Hepatocyte (in vitro differentiated cells): Measurements from ENCODE around the gene GGCT. TPM values are rescaled to one million over a fixed set of nuclear protein-coding genes. Genes with fewer than 3 reads are reported as not detected.
A peak's percentile ranks its signal among the peaks of the same experiment; 100 is the strongest.

Experiments
- DNase-seq: peaks from one replicate; pipeline ENCODE4 v3.0.0-alpha.2; 2016; ENCODE audit warnings: low spot score
- H2AFZ ChIP-seq: fragments of 200-600 bp; sonication (generic); 2 replicates; pipeline ENCODE4 v1.6.0; 2016; ENCODE audit warnings: antibody characterized with exemption, mild to moderate bottlenecking
- H3K27ac ChIP-seq: fragments of 200-600 bp; sonication (generic); 2 replicates; pipeline ENCODE4 v1.5.1; 2016; ENCODE audit warnings: mild to moderate bottlenecking
- H3K27me3 ChIP-seq: fragments of 200-600 bp; sonication (generic); 2 replicates; pipeline ENCODE4 v1.6.1; 2016
- H3K36me3 ChIP-seq: fragments of 200-600 bp; sonication (generic); replicated peaks from 2 replicates; pipeline ENCODE4 v1.5.1; 2016; ENCODE audit warnings: low read depth; ENCODE audit not compliant: insufficient read depth
- H3K4me1 ChIP-seq: fragments of 200-600 bp; sonication (generic); 2 replicates; pipeline ENCODE4 v1.5.1; 2016; ENCODE audit warnings: mild to moderate bottlenecking, moderate library complexity; ENCODE audit not compliant: insufficient read depth
- H3K4me2 ChIP-seq: fragments of 200-600 bp; sonication (generic); 2 replicates; pipeline ENCODE4 v1.6.0; 2016
- H3K4me3 ChIP-seq: fragments of 200-600 bp; sonication (generic); 2 replicates; pipeline ENCODE4 v1.5.1; 2016; ENCODE audit warnings: mild to moderate bottlenecking
- H3K79me2 ChIP-seq: fragments of 200-600 bp; sonication (generic); 2 replicates; pipeline ENCODE4 v1.6.0; 2017; ENCODE audit warnings: mild to moderate bottlenecking
- H3K9me2 ChIP-seq: fragments of 200-600 bp; sonication (generic); replicated peaks from 2 replicates; pipeline ENCODE4 v1.6.0; 2017; ENCODE audit warnings: mild to moderate bottlenecking; ENCODE audit not compliant: insufficient read depth
- H3K9me3 ChIP-seq: fragments of 200-600 bp; sonication (generic); 2 replicates; pipeline ENCODE4 v1.5.1; 2016; ENCODE audit warnings: low read depth, mild to moderate bottlenecking
- H4K20me1 ChIP-seq: fragments of 200-600 bp; sonication (generic); 2 replicates; pipeline ENCODE4 v1.6.0; 2016; ENCODE audit warnings: mild to moderate bottlenecking; ENCODE audit not compliant: insufficient read depth, poor library complexity, severe bottlenecking
- EZH2 ChIP-seq: fragments of 200-600 bp; sonication (generic); IDR thresholded peaks from 2 replicates; pipeline ENCODE4 v1.6.1; 2016; ENCODE audit warnings: antibody characterized with exemption, mild to moderate bottlenecking, borderline replicate concordance
- EZH2phosphoT487 ChIP-seq: fragments of 200-600 bp; sonication (generic); IDR thresholded peaks from one replicate; pipeline ENCODE4 v1.6.1; 2018; ENCODE audit warnings: antibody characterized with exemption, mild to moderate bottlenecking, low read depth, moderate library complexity; ENCODE audit not compliant: unreplicated experiment, severe bottlenecking
- WGBS: methylation state at CpG from one replicate; pipeline ENCODE4 v1.1.6; 2016; ENCODE audit warnings: low lambda C conversion rate; ENCODE audit errors: missing lambda C conversion rate; 5-methylcytosine and 5-hydroxymethylcytosine counted together
- polyA plus RNA-seq: library from polyadenylated mRNA; unstranded; fragments of >200 nt; fragmentation: Nextera tagmentation; extraction: Ambion mirVana; gene quantifications from 2 replicates; pipeline ENCODE4 v1.2.1, GENCODE V29; 2016
- total RNA-seq: library from RNA; depleted of rRNA; stranded (reverse); fragments of >200 nt; gene quantifications from 2 replicates; pipeline ENCODE4 v1.2.3, GENCODE V29; 2014
- TF ChIP-seq, protein P1 (sequence below): fragments of 200-600 bp; sonication (generic); IDR thresholded peaks from 2 replicates; pipeline ENCODE4 v1.5.1; 2016; ENCODE audit warnings: antibody characterized with exemption, mild to moderate bottlenecking; ENCODE audit not compliant: poor library complexity

The GGCT gene
- total and polyA plus RNA-seq, 2 experiments from 2014 or later = 43.4 to 55.7 TPM

DNA sequence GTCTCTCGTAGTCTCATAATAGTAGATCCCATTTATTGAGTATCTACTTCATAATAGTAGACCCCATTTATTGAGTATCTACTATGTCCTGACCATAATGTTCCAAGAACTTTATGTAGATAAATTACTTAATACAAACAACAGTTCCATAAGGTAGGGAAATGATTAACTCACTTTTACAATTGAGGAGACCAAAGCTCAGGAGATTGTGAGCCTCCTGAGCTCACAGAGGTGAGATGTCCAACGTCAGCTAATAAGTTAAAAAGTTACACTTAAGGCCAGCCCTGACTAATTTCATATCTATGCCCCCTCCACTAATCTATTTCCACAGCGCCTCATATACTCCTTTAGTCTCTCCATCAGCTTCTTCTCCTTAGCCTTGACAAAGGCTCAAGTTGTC, 17.5 kb upstream of the GGCT start:
- H3K79me2 ChIP-seq = no peaks in the 10 kb centered on the region
- H3K27ac ChIP-seq = peak overlapping the region; percentile 90
- no peak overlapping the region for H2AFZ ChIP-seq
- peak overlapping the region; percentile 4 for H3K4me2 ChIP-seq
- H4K20me1 ChIP-seq = no peaks in the 10 kb centered on the region
- no peaks in the 10 kb centered on the region for H3K36me3 ChIP-seq
- DNase-seq = peak; percentile 46
- WGBS = 75% methylated on average over 3 of the region's 3 CpGs
- no peaks in the 10 kb centered on the region for H3K27me3 ChIP-seq
- TF ChIP-seq, protein P1, sequence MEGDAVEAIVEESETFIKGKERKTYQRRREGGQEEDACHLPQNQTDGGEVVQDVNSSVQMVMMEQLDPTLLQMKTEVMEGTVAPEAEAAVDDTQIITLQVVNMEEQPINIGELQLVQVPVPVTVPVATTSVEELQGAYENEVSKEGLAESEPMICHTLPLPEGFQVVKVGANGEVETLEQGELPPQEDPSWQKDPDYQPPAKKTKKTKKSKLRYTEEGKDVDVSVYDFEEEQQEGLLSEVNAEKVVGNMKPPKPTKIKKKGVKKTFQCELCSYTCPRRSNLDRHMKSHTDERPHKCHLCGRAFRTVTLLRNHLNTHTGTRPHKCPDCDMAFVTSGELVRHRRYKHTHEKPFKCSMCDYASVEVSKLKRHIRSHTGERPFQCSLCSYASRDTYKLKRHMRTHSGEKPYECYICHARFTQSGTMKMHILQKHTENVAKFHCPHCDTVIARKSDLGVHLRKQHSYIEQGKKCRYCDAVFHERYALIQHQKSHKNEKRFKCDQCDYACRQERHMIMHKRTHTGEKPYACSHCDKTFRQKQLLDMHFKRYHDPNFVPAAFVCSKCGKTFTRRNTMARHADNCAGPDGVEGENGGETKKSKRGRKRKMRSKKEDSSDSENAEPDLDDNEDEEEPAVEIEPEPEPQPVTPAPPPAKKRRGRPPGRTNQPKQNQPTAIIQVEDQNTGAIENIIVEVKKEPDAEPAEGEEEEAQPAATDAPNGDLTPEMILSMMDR = no peak
- TF ChIP-seq EZH2 (no peak), EZH2phosphoT487 (no peak)
- H3K4me3 ChIP-seq = no peak overlapping the region
- no peaks in the 10 kb centered on the region for H3K9me2 ChIP-seq
- H3K9me3 ChIP-seq = no peaks in the 10 kb centered on the region
- H3K4me1 ChIP-seq = peaks cover 45% of the 10 kb centered on the region

DNA sequence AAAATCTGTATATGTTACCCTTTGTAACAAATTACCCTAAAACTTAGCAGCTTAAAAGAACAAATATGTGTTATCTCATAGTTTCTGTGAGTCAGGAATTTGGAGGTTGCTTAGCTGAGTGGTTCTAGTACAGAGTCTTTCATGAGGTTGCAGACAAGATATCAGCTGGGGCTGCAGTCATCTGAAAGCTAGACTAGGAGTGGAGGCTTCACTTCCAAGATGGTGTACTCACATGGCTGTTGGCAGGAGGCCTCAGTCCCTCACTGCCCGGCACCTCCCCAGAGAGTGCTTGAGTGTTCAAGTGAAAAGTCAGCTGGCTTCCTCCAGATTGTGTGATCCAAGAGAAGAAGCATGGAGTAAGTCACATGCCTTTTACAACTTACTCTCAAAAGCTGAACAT, 16.9 kb upstream of the GGCT start:
- Histone ChIP-seq H3K4me2 (peak overlapping the region; percentile 14), H3K9me3 (no peaks in the 10 kb centered on the region), H3K27ac (peak overlapping the region; percentile 90), H2AFZ (no peak overlapping the region), H3K36me3 (no peaks in the 10 kb centered on the region), H3K79me2 (no peaks in the 10 kb centered on the region), H3K4me1 (peaks cover 45% of the 10 kb centered on the region), H3K9me2 (no peaks in the 10 kb centered on the region), H3K27me3 (no peaks in the 10 kb centered on the region), H3K4me3 (no peak overlapping the region), H4K20me1 (no peaks in the 10 kb centered on the region)
- DNase-seq = peak; percentile 58
- 71% methylated on average over 1 of the region's 1 CpG for WGBS
- TF ChIP-seq EZH2 (no peak), EZH2phosphoT487 (no peak)
- TF ChIP-seq, protein P1 = no peak

DNA sequence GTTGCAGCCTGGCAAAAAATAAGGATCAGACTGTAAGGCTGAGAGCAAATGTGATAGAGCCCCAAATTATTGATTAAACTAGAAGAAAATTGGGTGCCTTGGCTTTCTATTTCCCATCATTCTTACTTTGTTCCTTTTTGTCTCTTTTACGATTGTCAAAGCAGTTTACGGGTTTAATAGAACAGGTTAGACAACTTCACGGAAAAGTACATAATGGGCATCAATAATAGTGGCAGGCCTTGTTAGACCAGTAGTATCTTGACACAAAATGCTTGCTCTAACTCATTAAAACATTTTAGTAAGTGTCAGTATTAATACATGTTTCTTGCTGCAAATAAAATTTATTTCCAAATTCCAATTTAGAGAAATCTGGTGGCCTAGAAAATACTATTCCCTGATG, 14.5 kb upstream of the GGCT start:
- TF ChIP-seq EZH2phosphoT487 (no peak), EZH2 (no peak)
- TF ChIP-seq, protein P1 = no peak

DNA sequence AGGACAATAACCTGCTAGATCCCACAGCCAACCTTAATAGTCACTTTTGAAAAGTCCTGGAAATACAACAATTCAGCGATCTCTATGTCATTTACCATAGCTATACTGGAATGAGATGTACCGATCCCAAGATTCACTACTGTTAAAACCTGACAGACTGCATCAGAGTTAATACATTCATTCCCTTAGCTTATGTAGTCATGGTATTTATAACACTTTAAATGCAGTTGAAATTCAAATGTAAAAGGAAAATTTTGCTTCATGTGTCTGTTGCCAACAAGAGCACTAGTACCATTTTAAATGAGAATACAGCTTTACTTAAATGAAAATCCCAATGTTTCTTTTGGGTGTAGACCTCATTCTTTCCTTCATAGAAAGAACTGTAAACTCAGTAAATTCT, 11.1 kb upstream of the GGCT start:
- H4K20me1 ChIP-seq = no peaks in the 10 kb centered on the region
- H3K36me3 ChIP-seq = no peaks in the 10 kb centered on the region
- H3K27ac ChIP-seq = no peak overlapping the region
- no peaks in the 10 kb centered on the region for H3K9me3 ChIP-seq
- no peak for DNase-seq
- H3K4me2 ChIP-seq = no peak overlapping the region
- TF ChIP-seq EZH2 (no peak), EZH2phosphoT487 (no peak)
- TF ChIP-seq, protein P1 = no peak
- H3K27me3 ChIP-seq = no peaks in the 10 kb centered on the region
- H3K4me3 ChIP-seq = no peak overlapping the region
- no peaks in the 10 kb centered on the region for H3K79me2 ChIP-seq
- peaks cover 21% of the 10 kb centered on the region for H3K4me1 ChIP-seq
- H3K9me2 ChIP-seq = no peaks in the 10 kb centered on the region
- no peak overlapping the region for H2AFZ ChIP-seq
- 98% methylated on average over 2 of the region's 2 CpGs for WGBS

More for the DNA sequence above, 14.5 kb upstream of the GGCT start:
- H3K4me1 ChIP-seq = peaks cover 41% of the 10 kb centered on the region
- no peaks in the 10 kb centered on the region for H4K20me1 ChIP-seq
- H3K27me3 ChIP-seq = no peaks in the 10 kb centered on the region
- peak overlapping the region; percentile 22 for H3K27ac ChIP-seq
- no peak overlapping the region for H3K4me3 ChIP-seq
- no peak for DNase-seq
- no peaks in the 10 kb centered on the region for H3K9me3 ChIP-seq
- no peaks in the 10 kb centered on the region for H3K36me3 ChIP-seq
- H3K79me2 ChIP-seq = no peaks in the 10 kb centered on the region
- WGBS = 61% methylated on average over 3 of the region's 3 CpGs
- H2AFZ ChIP-seq = no peak overlapping the region
- no peaks in the 10 kb centered on the region for H3K9me2 ChIP-seq
- no peak overlapping the region for H3K4me2 ChIP-seq
